Loucy (cell line): Measurements from ENCODE around the gene TAPBP.

ENCODE experiments used
- EZH2phosphoT487 ChIP-seq: fragments of 200-600 bp; IDR thresholded peaks from 2 replicates; pipeline ENCODE4 v1.6.1; 2018; ENCODE audit warnings: antibody characterized with exemption, mild to moderate bottlenecking, moderate library complexity, borderline replicate concordance
- TF ChIP-seq, protein P1 (sequence below): fragments of 200-600 bp; sonication (generic); conservative IDR thresholded peaks from 2 replicates; pipeline ENCODE4 v1.5.1; 2014; ENCODE audit warnings: mild to moderate bottlenecking, antibody characterized with exemption, low read length

DNA sequence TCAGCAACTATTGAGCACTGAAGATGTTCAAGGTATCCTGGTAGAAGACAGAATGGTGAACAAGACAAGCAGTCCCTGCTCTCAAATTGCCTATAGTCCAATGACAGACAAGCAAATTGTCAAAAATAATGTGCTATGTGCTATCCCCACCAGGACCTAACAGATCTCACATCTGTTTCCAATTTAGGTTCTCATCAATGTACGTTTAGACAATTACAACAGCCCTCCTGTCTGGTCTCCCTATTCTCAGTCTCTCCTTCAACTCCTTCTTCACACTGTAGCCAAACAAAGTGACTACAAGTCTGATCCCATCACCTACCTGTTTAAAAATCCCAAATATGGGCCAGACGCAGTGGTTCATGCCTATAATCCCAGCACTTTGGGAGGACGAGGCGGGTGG is 7.5 kb downstream of the TAPBP start:
- TF ChIP-seq, protein P1, sequence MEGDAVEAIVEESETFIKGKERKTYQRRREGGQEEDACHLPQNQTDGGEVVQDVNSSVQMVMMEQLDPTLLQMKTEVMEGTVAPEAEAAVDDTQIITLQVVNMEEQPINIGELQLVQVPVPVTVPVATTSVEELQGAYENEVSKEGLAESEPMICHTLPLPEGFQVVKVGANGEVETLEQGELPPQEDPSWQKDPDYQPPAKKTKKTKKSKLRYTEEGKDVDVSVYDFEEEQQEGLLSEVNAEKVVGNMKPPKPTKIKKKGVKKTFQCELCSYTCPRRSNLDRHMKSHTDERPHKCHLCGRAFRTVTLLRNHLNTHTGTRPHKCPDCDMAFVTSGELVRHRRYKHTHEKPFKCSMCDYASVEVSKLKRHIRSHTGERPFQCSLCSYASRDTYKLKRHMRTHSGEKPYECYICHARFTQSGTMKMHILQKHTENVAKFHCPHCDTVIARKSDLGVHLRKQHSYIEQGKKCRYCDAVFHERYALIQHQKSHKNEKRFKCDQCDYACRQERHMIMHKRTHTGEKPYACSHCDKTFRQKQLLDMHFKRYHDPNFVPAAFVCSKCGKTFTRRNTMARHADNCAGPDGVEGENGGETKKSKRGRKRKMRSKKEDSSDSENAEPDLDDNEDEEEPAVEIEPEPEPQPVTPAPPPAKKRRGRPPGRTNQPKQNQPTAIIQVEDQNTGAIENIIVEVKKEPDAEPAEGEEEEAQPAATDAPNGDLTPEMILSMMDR: no peak
- no peak for TF ChIP-seq EZH2phosphoT487
